T-cell (primary cell): ENCODE measurements around the gene GRID2. TPM values are rescaled to one million over a fixed set of nuclear protein-coding genes. Genes with fewer than 3 reads are reported as not detected.

Source experiments
- ATAC-seq, 4 experiments: fragments of 200-7000 bp in 3 of 4; fragments of 150-1000 bp in 1 of 4; cut with Tn5 transposase; replicated peaks in 1 of 4; 1 replicate in 3 of 4; 2 replicates in 1 of 4; pipeline ENCODE4 v1.10.0; 2021; ENCODE audit warnings: moderate library complexity in 3 of 4, mild to moderate bottlenecking in 2 of 4, moderate number of reproducible peaks in 1 of 4
- CTCF ChIA-PET, 2 donors: fragments of 300-600 bp; sonication (Branson Sonifier 250); formaldehyde crosslinking; loops; one replicate each; lab custom pipeline; 2022; ENCODE audit warnings: antibody characterized with exemption in 2 of 2; lab: Charles Lee
- POLR2A ChIA-PET, 2 donors: fragments of 300-600 bp; sonication (Branson Sonifier 250); formaldehyde crosslinking; loops; one replicate each; lab custom pipeline; 2022; ENCODE audit warnings: antibody characterized with exemption in 2 of 2; lab: Charles Lee
- DNase-seq, 35 experiments: peaks; one replicate each; pipeline versions ENCODE4 v3.0.0 to v3.0.0-alpha.2; 2013 to 2023
- H3K27ac ChIP-seq: one replicate; pipeline ENCODE4 v1.5.1; 2013; ENCODE audit warnings: low read length
- H3K27me3 ChIP-seq, 2 experiments: replicated peaks in 1 of 2; 1 replicate in 1 of 2; 2 replicates in 1 of 2; pipeline versions ENCODE4 v1.6.1 to v1.7.0; 2013; ENCODE audit warnings: low read length in 1 of 2, mixed read lengths in 1 of 2; ENCODE audit not compliant: control insufficient read depth in 2 of 2, insufficient read depth in 2 of 2; ENCODE audit errors: extremely low read depth in 1 of 2
- H3K36me3 ChIP-seq, 2 donors: 1 replicate in 1 of 2; 2 replicates in 1 of 2; pipeline versions ENCODE4 v1.6.1 to v1.7.0; 2013; ENCODE audit warnings: low read length in 1 of 2; ENCODE audit not compliant: control insufficient read depth in 2 of 2, insufficient read depth in 1 of 2; ENCODE audit errors: extremely low read depth in 1 of 2
- H3K4me1 ChIP-seq, 2 experiments: 1 replicate in 1 of 2; 2 replicates in 1 of 2; pipeline versions ENCODE4 v1.6.1 to v1.7.0; 2013; ENCODE audit warnings: low read length in 2 of 2, mixed read lengths in 1 of 2; ENCODE audit not compliant: insufficient read depth in 2 of 2, control insufficient read depth in 1 of 2; ENCODE audit errors: extremely low read depth in 1 of 2
- H3K4me3 ChIP-seq, 2 donors: 1 replicate in 1 of 2; 2 replicates in 1 of 2; pipeline versions ENCODE4 v1.5.1 to v1.7.0; 2013; ENCODE audit warnings: mild to moderate bottlenecking in 2 of 2, low read length in 1 of 2, moderate library complexity in 1 of 2; ENCODE audit not compliant: control insufficient read depth in 1 of 2; ENCODE audit errors: extremely low read depth in 1 of 2
- H3K9me3 ChIP-seq: 2 replicates; pipeline ENCODE4 v1.7.0; 2013
- H3K27ac Mint-ChIP-seq, 2 donors: one replicate each; pipeline ENCODE4 v1.8.0; 2020 to 2021; ENCODE audit warnings: mild to moderate bottlenecking in 2 of 2, mixed read lengths in 2 of 2
- H3K27me3 Mint-ChIP-seq, 2 donors: one replicate each; pipeline ENCODE4 v1.8.0; 2021 to 2022; ENCODE audit warnings: mixed read lengths in 2 of 2
- H3K36me3 Mint-ChIP-seq: one replicate; pipeline ENCODE4 v1.8.0; 2021; ENCODE audit warnings: mixed read lengths
- H3K4me1 Mint-ChIP-seq, 3 donors: one replicate each; pipeline ENCODE4 v1.8.0; 2020 to 2022; ENCODE audit warnings: mixed read lengths in 3 of 3, mild to moderate bottlenecking in 1 of 3
- H3K4me3 Mint-ChIP-seq, 3 donors: one replicate each; pipeline ENCODE4 v1.8.0; 2020 to 2022; ENCODE audit warnings: mild to moderate bottlenecking in 3 of 3, mixed read lengths in 3 of 3, moderate library complexity in 3 of 3
- H3K9me3 Mint-ChIP-seq, 3 donors: one replicate each; pipeline ENCODE4 v1.8.0; 2020 to 2022; ENCODE audit warnings: mixed read lengths in 3 of 3
- WGBS: methylation state at CpG from one replicate; pipeline ENCODE4 v1.1.5; 2013; ENCODE audit warnings: missing lambda C conversion rate; ENCODE audit not compliant: insufficient coverage; 5-methylcytosine and 5-hydroxymethylcytosine counted together
- total RNA-seq, 35 experiments: library from RNA in 6 of 35; stranded (reverse) in 6 of 35; fragments of 120-200 nt in 1 of 35; gene quantifications; one replicate each; pipeline versions ENCODE4 v1.2.1 to v1.2.4 and lab custom pipeline; 2013 to 2026

Gene GRID2
- total RNA-seq, 5 donors from 2014 or later (not counting 1 experiment from before 2014, with no cell fraction given): 0.13 to 0.18 TPM; not detected in 3

DNA sequence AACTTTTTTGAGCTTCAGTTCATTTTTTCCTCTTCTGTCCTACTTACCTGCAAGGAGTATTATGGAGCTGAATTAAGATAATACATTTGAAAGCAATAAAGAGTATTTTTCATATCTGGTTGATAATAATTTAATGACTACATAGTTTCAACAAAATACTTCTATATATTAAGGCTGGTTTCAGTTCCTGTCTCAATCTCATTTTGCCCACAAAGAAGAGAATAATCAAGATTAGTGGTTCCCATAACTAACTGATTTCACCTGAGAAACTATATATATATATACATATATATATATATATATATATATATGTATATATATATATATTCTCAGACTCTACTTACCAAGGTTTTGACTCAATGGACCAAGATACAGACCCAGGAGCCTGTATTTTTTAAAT, 1437.1 kb downstream of the GRID2 start:
- H3K9me3 Mint-ChIP-seq: peaks cover 0 to 11% (median 0%) of the 10 kb centered on the region in 3 donors
- CTCF ChIA-PET: interaction anchor here in 1 of 2 donors (0.7 kb wide), 1 partner anchor 95 kb away, joined by 3 read pairs; no protein-coding TSS in a partner anchor
- ATAC-seq (no peak), DNase-seq (no peak)
- POLR2A ChIA-PET: interaction anchor here in 1 of 2 donors (0.5 kb wide), 1 partner anchor 82 kb away, joined by 5 read pairs; no protein-coding TSS in a partner anchor
- H3K4me1 Mint-ChIP-seq: no peaks in the 10 kb centered on the region
- H3K4me3 Mint-ChIP-seq: no peak overlapping the region
- Histone ChIP-seq H3K4me3 (no peak overlapping the region), H3K36me3 (no peaks in the 10 kb centered on the region), H3K9me3 (no peaks in the 10 kb centered on the region), H3K27me3 (no peaks in the 10 kb centered on the region), H3K27ac (no peak overlapping the region), H3K4me1 (no peaks in the 10 kb centered on the region)
- H3K36me3 Mint-ChIP-seq: no peaks in the 10 kb centered on the region
- H3K27me3 Mint-ChIP-seq: no peaks in the 10 kb centered on the region
- no peak overlapping the region for H3K27ac Mint-ChIP-seq

DNA sequence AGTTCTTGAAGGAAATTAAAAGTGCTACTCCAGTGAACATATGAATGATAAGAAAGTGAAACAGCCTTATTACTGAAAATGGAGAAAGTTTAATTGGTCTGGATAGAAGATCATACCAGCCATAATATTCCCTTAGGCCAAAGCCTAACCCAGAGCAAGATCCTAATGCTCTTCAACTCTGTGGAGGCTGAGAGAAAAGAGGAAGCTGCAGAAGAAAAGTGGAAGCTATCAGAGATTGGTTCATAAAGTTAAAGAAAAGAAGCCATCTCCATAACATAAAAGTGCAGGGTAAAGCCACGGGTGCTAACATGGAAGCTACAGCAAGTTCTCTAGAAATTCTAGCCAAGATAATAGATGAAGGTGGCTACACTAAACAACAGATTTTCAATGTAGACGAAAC, 1439.3 kb downstream of the GRID2 start:
- ChIA-PET CTCF (interaction anchor here in 1 of 2 donors (0.6 kb wide), 1 partner anchor 165 kb away, joined by 7 read pairs; no protein-coding TSS in a partner anchor), POLR2A (no interaction called here)
- WGBS: no CpG with 5 or more reads among the region's 2 CpGs
- H3K4me3 Mint-ChIP-seq: no peak overlapping the region
- Histone ChIP-seq H3K27me3 (no peaks in the 10 kb centered on the region), H3K36me3 (no peaks in the 10 kb centered on the region), H3K4me3 (no peak overlapping the region), H3K9me3 (no peaks in the 10 kb centered on the region), H3K4me1 (no peaks in the 10 kb centered on the region), H3K27ac (no peak overlapping the region)
- H3K9me3 Mint-ChIP-seq: peaks cover 0 to 9% (median 0%) of the 10 kb centered on the region in 3 donors
- no peak for DNase-seq
- no peak overlapping the region for H3K27ac Mint-ChIP-seq
- H3K4me1 Mint-ChIP-seq: no peaks in the 10 kb centered on the region
- H3K36me3 Mint-ChIP-seq: no peaks in the 10 kb centered on the region
- ATAC-seq: no peak
- H3K27me3 Mint-ChIP-seq: no peaks in the 10 kb centered on the region

DNA sequence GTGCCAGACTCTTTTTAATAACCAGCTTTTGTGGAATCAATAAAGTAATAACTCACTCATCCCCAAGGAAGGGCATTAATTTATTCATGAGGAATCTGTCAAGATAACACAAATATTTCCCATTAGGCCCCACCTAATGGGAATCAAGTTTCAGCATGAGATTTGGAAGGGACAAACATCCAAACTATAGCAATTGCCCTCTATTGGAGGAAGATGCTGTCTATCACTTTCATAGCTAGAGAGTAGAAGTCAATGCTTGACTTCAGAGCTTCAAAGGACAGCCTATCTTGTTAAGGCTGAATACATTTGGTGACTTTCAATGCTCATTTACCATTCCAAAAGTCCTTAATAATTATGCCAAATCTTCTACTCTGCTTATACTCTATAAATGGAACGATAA, 1439.9 kb downstream of the GRID2 start:
- no peaks in the 10 kb centered on the region for H3K36me3 ChIP-seq
- no peaks in the 10 kb centered on the region for H3K4me1 Mint-ChIP-seq
- WGBS: no CpG with 5 or more reads among the region's 1 CpG
- ChIA-PET CTCF (no interaction called here), POLR2A (no interaction called here)
- H3K4me3 ChIP-seq: no peak overlapping the region
- no peak for ATAC-seq
- no peak overlapping the region for H3K27ac ChIP-seq
- no peaks in the 10 kb centered on the region for H3K4me1 ChIP-seq
- no peak for DNase-seq
- peaks cover 0 to 4% (median 0%) of the 10 kb centered on the region in 3 donors for H3K9me3 Mint-ChIP-seq
- H3K4me3 Mint-ChIP-seq: no peak overlapping the region
- H3K9me3 ChIP-seq: no peaks in the 10 kb centered on the region
- H3K27ac Mint-ChIP-seq: no peak overlapping the region
- H3K27me3 Mint-ChIP-seq: no peaks in the 10 kb centered on the region
- no peaks in the 10 kb centered on the region for H3K36me3 Mint-ChIP-seq
- H3K27me3 ChIP-seq: no peaks in the 10 kb centered on the region

DNA sequence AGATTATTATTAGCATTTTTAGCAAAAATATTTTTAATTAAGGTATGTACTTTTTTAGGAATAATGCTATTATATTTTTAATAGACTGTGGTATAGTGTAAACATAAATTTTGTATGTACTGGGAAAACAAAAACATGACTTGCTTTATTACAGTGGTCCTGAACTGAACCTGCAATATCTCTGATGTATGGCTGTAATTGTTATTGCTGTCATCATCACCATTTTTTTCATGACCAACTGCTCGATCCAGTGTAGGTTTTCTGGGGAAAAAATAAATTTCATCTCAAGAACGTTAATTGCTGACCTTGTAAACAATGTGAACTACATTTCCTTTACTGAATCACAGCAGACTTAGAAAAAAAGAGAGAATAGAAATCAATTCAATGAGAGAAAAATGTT, 1441.2 kb downstream of the GRID2 start:
- CTCF ChIA-PET: interaction anchor here in 1 of 2 donors (0.5 kb wide), 1 partner anchor 428 kb away, joined by 3 read pairs; no protein-coding TSS in a partner anchor
- no CpG with 5 or more reads among the region's 2 CpGs for WGBS
- peaks cover 0 to 4% (median 0%) of the 10 kb centered on the region in 3 donors for H3K9me3 Mint-ChIP-seq

DNA sequence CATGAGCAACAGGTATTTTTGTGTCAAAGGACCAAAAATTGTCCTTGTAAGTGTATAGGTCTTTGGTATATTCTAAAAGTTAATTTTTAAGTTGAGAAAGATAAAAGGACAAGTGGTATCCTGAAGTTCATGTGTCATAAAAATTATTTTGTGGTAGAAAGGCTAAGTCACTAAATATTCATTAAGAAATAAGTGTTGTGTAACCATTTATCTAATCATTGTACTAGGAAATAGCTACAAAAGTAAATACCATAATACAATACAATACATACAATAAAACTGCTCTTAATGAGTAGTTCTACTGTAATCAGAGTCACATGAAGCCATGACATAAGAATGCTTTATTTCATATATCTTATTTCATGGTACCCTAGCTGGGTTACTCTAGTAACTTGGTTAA, 1442.3 kb downstream of the GRID2 start:
- H3K9me3 ChIP-seq: no peaks in the 10 kb centered on the region
- no peak for DNase-seq
- ChIA-PET CTCF (no interaction called here), POLR2A (no interaction called here)
- H3K36me3 ChIP-seq: no peaks in the 10 kb centered on the region
- Mint-ChIP-seq H3K27ac (no peak overlapping the region), H3K36me3 (no peaks in the 10 kb centered on the region), H3K27me3 (no peaks in the 10 kb centered on the region), H3K9me3 (peaks cover 0 to 4% (median 0%) of the 10 kb centered on the region in 3 donors), H3K4me3 (no peak overlapping the region), H3K4me1 (no peaks in the 10 kb centered on the region)
- no peaks in the 10 kb centered on the region for H3K27me3 ChIP-seq
- ATAC-seq: no peak
- no peak overlapping the region for H3K27ac ChIP-seq
- no peaks in the 10 kb centered on the region for H3K4me1 ChIP-seq
- H3K4me3 ChIP-seq: no peak overlapping the region

More for the DNA sequence above, 1441.2 kb downstream of the GRID2 start:
- DNase-seq (no peak), ATAC-seq (no peak)
- Histone ChIP-seq H3K36me3 (no peaks in the 10 kb centered on the region), H3K4me3 (no peak overlapping the region), H3K27ac (no peak overlapping the region), H3K27me3 (no peaks in the 10 kb centered on the region), H3K4me1 (no peaks in the 10 kb centered on the region), H3K9me3 (no peaks in the 10 kb centered on the region)
- H3K4me3 Mint-ChIP-seq: no peak overlapping the region
- H3K36me3 Mint-ChIP-seq: no peaks in the 10 kb centered on the region
- H3K27ac Mint-ChIP-seq: no peak overlapping the region
- POLR2A ChIA-PET: interaction anchor here in 1 of 2 donors (0.7 kb wide), 1 partner anchor 44 kb away, joined by 3 read pairs; no protein-coding TSS in a partner anchor
- H3K4me1 Mint-ChIP-seq: no peaks in the 10 kb centered on the region
- H3K27me3 Mint-ChIP-seq: no peaks in the 10 kb centered on the region

DNA sequence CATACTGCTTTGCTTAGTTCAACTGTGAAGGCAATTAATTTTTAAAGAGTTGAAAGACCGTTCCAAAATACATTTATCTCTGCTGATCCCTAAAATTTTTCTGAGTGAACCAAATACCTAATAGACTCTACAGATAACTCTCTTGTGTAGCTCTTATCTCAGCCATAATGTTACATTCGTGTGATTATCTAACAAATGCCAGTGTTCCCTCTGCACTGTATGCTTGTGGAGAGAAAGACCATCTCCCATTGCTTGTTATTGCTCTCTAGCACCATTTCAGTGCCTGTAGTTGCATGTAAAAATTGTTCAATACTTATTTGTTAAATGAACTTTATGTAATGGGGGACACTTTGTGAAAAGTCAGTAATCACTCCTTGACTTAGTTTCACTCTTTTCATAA, 1443.5 kb downstream of the GRID2 start:
- Histone ChIP-seq H3K36me3 (no peaks in the 10 kb centered on the region), H3K4me3 (no peak overlapping the region), H3K9me3 (no peaks in the 10 kb centered on the region), H3K27me3 (no peaks in the 10 kb centered on the region), H3K4me1 (no peaks in the 10 kb centered on the region), H3K27ac (no peak overlapping the region)
- no peak overlapping the region for H3K27ac Mint-ChIP-seq
- peaks cover 0 to 7% (median 0%) of the 10 kb centered on the region in 3 donors for H3K9me3 Mint-ChIP-seq
- no CpG with 5 or more reads among the region's 2 CpGs for WGBS
- no peak for DNase-seq
- no peaks in the 10 kb centered on the region for H3K4me1 Mint-ChIP-seq
- POLR2A ChIA-PET: no interaction called here
- CTCF ChIA-PET: interaction anchor here in 1 of 2 donors (0.6 kb wide), 1 partner anchor 10 kb away, joined by 3 read pairs; no protein-coding TSS in a partner anchor
- H3K4me3 Mint-ChIP-seq: no peak overlapping the region
- H3K36me3 Mint-ChIP-seq: no peaks in the 10 kb centered on the region
- H3K27me3 Mint-ChIP-seq: no peaks in the 10 kb centered on the region
- ATAC-seq: no peak
